Colonic mucosa (tissue), 4 donors: ENCODE results near the gene CTDSP1. TPM values are rescaled to one million over a fixed set of nuclear protein-coding genes. Genes with fewer than 3 reads are reported as not detected.
A peak's percentile ranks its signal among the peaks of the same experiment; 100 is the strongest.

Experiments used
- DNase-seq: peaks from one replicate; pipeline ENCODE4 v3.0.0-alpha.2; 2020
- H3K27ac ChIP-seq: fragments of 200-600 bp; one replicate; pipeline ENCODE4 v1.8.0; 2021
- H3K27me3 ChIP-seq: fragments of 200-600 bp; one replicate; pipeline ENCODE4 v1.8.0; 2021
- H3K36me3 ChIP-seq: fragments of 200-600 bp; one replicate; pipeline ENCODE4 v1.8.0; 2021
- H3K4me1 ChIP-seq: fragments of 200-600 bp; one replicate; pipeline ENCODE4 v1.8.0; 2021; ENCODE audit warnings: mild to moderate bottlenecking
- H3K4me3 ChIP-seq: fragments of 200-600 bp; one replicate; pipeline ENCODE4 v1.8.0; 2021
- H3K9ac ChIP-seq, 2 donors: one replicate each; pipeline ENCODE4 v1.7.0; 2013; ENCODE audit warnings: control low read depth in 2 of 2, low read depth in 2 of 2, low read length in 2 of 2
- H3K9me3 ChIP-seq: fragments of 200-600 bp; one replicate; pipeline ENCODE4 v1.8.0; 2021
- CTCF ChIP-seq: fragments of 200-600 bp; IDR thresholded peaks from one replicate; pipeline ENCODE4 v1.8.0; 2022; ENCODE audit warnings: antibody characterized with exemption, mild to moderate bottlenecking
- intact Hi-C: fragments of 100-400 bp; cut with DNase I; formaldehyde crosslinking; loops from one replicate; pipeline ENCODE4 v1.14.1; 2022
- total RNA-seq, 2 donors: library from RNA; stranded (reverse); fragmentation: NEBNext Ultra II Directional in 1 of 2; extraction: Animal tissue kit (Norgen Biotek cat#: 25700) in 1 of 2; gene quantifications; one replicate each; pipeline ENCODE4 v1.2.1, GENCODE V29; 2021
- donor health status: healthy.
- donor health status: DM: no; HTN: no; CAD: no.
- donor health status: DM: no; HTN: no; CAD: no.

Gene CTDSP1
- total RNA-seq, 2 donors from 2014 or later = 137 to 150 TPM

- no peaks in the 10 kb centered on the region for H3K36me3 ChIP-seq
- DNase-seq = no peak
- H3K4me1 ChIP-seq = no peaks in the 10 kb centered on the region
- intact Hi-C loops = no loop called here
- H3K27ac ChIP-seq = no peak overlapping the region
- H3K27me3 ChIP-seq = no peaks in the 10 kb centered on the region
- H3K4me3 ChIP-seq = no peak overlapping the region
- TF ChIP-seq CTCF = no peak
- no peaks in the 10 kb centered on the region for H3K9me3 ChIP-seq
- H3K9ac ChIP-seq = no peak overlapping the region
These were observed 39.2 kb upstream of the CTDSP1 start for GRCh38 chr2:218360453-218360852.

DNA sequence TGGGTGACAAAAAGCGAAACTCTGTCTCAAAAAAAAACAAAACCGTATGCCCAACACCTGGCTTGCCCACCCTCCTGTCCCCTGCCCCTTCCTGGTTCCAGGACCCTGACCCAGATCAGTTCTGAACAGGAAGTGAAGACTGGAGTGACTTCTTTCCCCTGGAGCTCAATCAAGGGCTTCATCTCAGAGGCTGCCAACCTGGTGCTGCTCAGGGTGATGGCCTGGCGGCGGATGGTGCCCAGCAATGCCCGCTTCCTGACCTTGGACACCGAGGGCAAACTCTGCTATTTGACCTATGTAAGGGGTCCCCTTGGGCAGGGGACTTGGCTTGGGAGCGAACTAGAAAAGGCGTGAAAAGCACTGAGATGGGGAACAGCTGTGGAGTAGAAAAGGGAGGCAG, 37.1 kb upstream of the CTDSP1 start:
- intact Hi-C loops = no loop called here
- no peak overlapping the region for H3K9ac ChIP-seq
- no peaks in the 10 kb centered on the region for H3K36me3 ChIP-seq
- H3K4me1 ChIP-seq = no peaks in the 10 kb centered on the region
- no peak for TF ChIP-seq CTCF
- H3K4me3 ChIP-seq = no peak overlapping the region
- no peak overlapping the region for H3K27ac ChIP-seq
- H3K27me3 ChIP-seq = no peaks in the 10 kb centered on the region
- H3K9me3 ChIP-seq = no peaks in the 10 kb centered on the region
- DNase-seq = no peak

DNA sequence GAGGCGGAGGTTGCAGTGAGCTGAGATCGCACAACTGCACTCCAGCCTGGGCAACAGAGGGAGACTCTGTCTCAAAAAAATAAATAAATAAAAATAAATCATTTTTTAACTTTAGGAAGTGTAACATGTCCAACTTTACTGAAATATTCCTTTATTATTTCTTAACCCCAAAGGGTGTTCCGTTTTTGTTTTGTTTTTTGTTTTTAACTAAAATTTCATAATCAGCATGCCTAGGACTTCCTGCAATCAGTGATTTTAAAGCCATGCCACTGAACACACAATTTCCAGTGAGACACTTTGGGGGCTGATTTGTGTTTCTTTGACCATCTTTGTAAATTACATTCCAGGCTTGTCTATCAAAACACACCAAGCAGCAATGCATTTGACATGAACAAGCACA, 35.9 kb upstream of the CTDSP1 start:
- no peak overlapping the region for H3K4me3 ChIP-seq
- H3K4me1 ChIP-seq = no peaks in the 10 kb centered on the region
- intact Hi-C loops = no loop called here
- H3K27me3 ChIP-seq = no peaks in the 10 kb centered on the region
- DNase-seq = no peak
- H3K27ac ChIP-seq = no peak overlapping the region
- TF ChIP-seq CTCF = no peak
- no peaks in the 10 kb centered on the region for H3K9me3 ChIP-seq
- H3K36me3 ChIP-seq = no peaks in the 10 kb centered on the region
- H3K9ac ChIP-seq = no peak overlapping the region

DNA sequence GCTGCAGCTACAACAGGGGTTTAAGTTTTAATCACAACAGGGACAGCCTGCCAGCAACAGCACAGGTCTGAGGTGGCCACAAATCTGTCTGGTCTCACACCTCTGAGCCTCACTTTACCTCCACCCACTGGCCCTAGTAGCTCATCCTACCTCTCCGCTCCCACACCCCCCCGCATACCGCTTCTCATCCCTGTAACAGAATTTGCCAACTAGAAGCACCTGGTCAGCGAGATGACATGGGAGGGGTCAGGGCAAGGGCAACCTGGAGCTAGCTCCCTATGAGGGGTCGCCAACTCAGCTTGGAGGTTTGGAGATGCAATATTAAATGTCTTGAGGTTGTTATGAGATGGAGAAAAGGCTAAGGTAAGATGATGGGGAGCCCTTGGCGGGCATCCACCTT, 35.5 kb upstream of the CTDSP1 start:
- H3K27ac ChIP-seq = no peak overlapping the region

DNA sequence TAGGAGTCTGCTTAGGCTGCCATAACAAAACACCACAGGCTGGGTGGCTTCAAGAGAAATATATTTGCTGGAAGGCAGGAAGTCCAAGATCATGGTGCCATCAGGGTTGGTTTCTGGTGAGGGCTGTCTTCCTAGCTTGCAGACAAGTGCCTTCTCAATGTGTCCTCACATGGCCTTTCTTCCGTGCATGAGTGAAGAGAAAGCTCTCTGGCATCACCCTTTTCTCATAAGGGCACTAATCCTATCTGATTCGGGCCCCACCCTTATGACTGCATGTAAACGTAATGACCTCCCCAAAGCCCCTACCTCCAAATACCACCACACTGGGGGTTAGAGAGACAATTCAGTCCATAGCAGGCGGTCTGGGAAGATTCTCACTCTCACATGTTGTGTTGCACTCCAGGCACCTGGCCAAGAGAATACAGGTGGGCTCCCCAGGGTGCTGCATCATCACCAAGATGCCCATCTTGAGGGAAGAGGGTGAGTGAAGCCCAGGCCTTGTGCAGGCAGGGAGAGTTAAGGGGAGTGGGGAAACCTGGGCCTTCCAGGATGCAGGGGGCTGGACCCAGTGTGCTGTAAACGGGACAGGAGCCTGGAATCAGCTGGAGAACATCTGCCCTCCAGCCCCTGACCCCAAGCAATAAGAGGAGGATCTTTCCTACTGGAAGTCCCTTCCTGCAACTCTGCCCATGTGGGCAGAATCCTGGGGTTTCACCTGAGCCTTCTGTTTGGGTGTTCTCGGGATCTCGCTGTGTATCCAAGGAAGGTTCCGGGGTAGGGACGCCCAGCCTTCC, 32.9 kb upstream of the CTDSP1 start:
- Histone ChIP-seq H3K9me3 (no peaks in the 10 kb centered on the region), H3K4me1 (no peaks in the 10 kb centered on the region), H3K27ac (peak overlapping the region; percentile 83), H3K4me3 (peak overlapping the region; percentile 41), H3K27me3 (no peaks in the 10 kb centered on the region), H3K36me3 (no peaks in the 10 kb centered on the region), H3K9ac (peak overlapping the region in 1 of 2 donors; percentile 83)
- intact Hi-C loops = no loop called here
- DNase-seq = no peak
- no peak for TF ChIP-seq CTCF

More for the DNA sequence above, 35.5 kb upstream of the CTDSP1 start:
- Histone ChIP-seq H3K9me3 (no peaks in the 10 kb centered on the region), H3K4me3 (no peak overlapping the region), H3K36me3 (no peaks in the 10 kb centered on the region), H3K4me1 (no peaks in the 10 kb centered on the region), H3K9ac (no peak overlapping the region), H3K27me3 (no peaks in the 10 kb centered on the region)
- DNase-seq = no peak
- TF ChIP-seq CTCF = no peak
- intact Hi-C loops = no loop called here
